ENCODE results near the gene PLEK. TPM values are rescaled to one million over a fixed set of nuclear protein-coding genes. Genes with fewer than 3 reads are reported as not detected.

Gene PLEK
- total RNA-seq, 1 experiment from 2014 or later: not detected

- Histone ChIP-seq H4K20me1 (ENCODE audit: insufficient read depth) (no peaks in the 10 kb centered on the region), H3K27me3 (ENCODE audit: insufficient read depth, low read depth) (no peaks in the 10 kb centered on the region), H3K4me1 (replicated peaks; ENCODE audit: insufficient read depth) (no peaks in the 10 kb centered on the region), H3K9me2 (ENCODE audit: insufficient read depth) (no peaks in the 10 kb centered on the region), H3F3A (ENCODE audit: insufficient read depth, low read depth) (no peaks in the 10 kb centered on the region), H3K36me3 (ENCODE audit: low read depth) (no peaks in the 10 kb centered on the region), H3K4me3 (no peak overlapping the region), H3K4me2 (no peak overlapping the region), H2AFZ (no peak overlapping the region), H3K27ac (no peak overlapping the region), H3K79me2 (ENCODE audit: low read depth) (no peaks in the 10 kb centered on the region), H3K9me3 (ENCODE audit: insufficient read depth, low read depth) (no peaks in the 10 kb centered on the region)
- ChIA-PET POLR2A (ENCODE audit: unreplicated experiment) (no interaction called here), CTCF (no interaction called here)
- DNase-seq: no peak
- TF ChIP-seq CTCF (conservative IDR thresholded peaks at IDR 0.05): no peak
- TF ChIP-seq EZH2 (IDR thresholded peaks at IDR 0.05; ENCODE audit: low read depth): no peak
- no TSS peak for BruUV-seq (replicated peaks)
- intact Hi-C loops (cut with micrococcal nuclease; ENCODE audit: unreplicated experiment): no loop called here
Observed at GRCh38 chr2:68318914-68319397, 46.1 kb upstream of the PLEK start.

GRCh38 chr2:68319398-68320117 lies 45.5 kb upstream of the PLEK start, which contains the start of gene CNRIP1:
CNRIP1 (minus strand) TSS chr2:68319949; CDS start chr2:68319400, 549 bp downstream.
- Histone ChIP-seq H3K27ac (no peak within 1 kb of the TSS), H3K27me3 (ENCODE audit: insufficient read depth, low read depth) (no peaks in the 10 kb centered on the region), H4K20me1 (ENCODE audit: insufficient read depth) (no peaks in the 10 kb centered on the region), H3K79me2 (ENCODE audit: low read depth) (no peaks in the 10 kb centered on the region), H3K9me3 (ENCODE audit: insufficient read depth, low read depth) (no peaks in the 10 kb centered on the region), H2AFZ (no peak within 1 kb of the TSS), H3K9me2 (ENCODE audit: insufficient read depth) (no peaks in the 10 kb centered on the region), H3K4me2 (no peak within 1 kb of the TSS), H3K36me3 (ENCODE audit: low read depth) (no peaks in the 10 kb centered on the region), H3K4me1 (replicated peaks; ENCODE audit: insufficient read depth) (no peaks in the 10 kb centered on the region), H3F3A (ENCODE audit: insufficient read depth, low read depth) (no peaks in the 10 kb centered on the region), H3K4me3 (no peak within 1 kb of the TSS)
- intact Hi-C loops (cut with micrococcal nuclease; ENCODE audit: unreplicated experiment): no loop called here
- no TSS peak for BruUV-seq (replicated peaks)
- POLR2A ChIA-PET (ENCODE audit: unreplicated experiment): no interaction called here
- CTCF ChIA-PET: no interaction called here
- no peak for TF ChIP-seq EZH2 (IDR thresholded peaks at IDR 0.05; ENCODE audit: low read depth)
- no peak for TF ChIP-seq CTCF (conservative IDR thresholded peaks at IDR 0.05)
- no peak for DNase-seq

- H3K4me2 ChIP-seq: no peak overlapping the region
- no peak overlapping the region for H3K27ac ChIP-seq
- H3K4me1 ChIP-seq (replicated peaks; ENCODE audit: insufficient read depth): no peaks in the 10 kb centered on the region
- H3K36me3 ChIP-seq (ENCODE audit: low read depth): no peaks in the 10 kb centered on the region
- no peaks in the 10 kb centered on the region for H3K27me3 ChIP-seq (ENCODE audit: insufficient read depth, low read depth)
- H3K9me2 ChIP-seq (ENCODE audit: insufficient read depth): no peaks in the 10 kb centered on the region
- H3K4me3 ChIP-seq: no peak overlapping the region
- no peak for TF ChIP-seq EZH2 (IDR thresholded peaks at IDR 0.05; ENCODE audit: low read depth)
- no peak for TF ChIP-seq CTCF (conservative IDR thresholded peaks at IDR 0.05)
- POLR2A ChIA-PET (ENCODE audit: unreplicated experiment): no interaction called here
- no peak for DNase-seq
- H2AFZ ChIP-seq: no peak overlapping the region
- no peaks in the 10 kb centered on the region for H3K9me3 ChIP-seq (ENCODE audit: insufficient read depth, low read depth)
- no peaks in the 10 kb centered on the region for H3F3A ChIP-seq (ENCODE audit: insufficient read depth, low read depth)
- CTCF ChIA-PET: no interaction called here
- intact Hi-C loops (cut with micrococcal nuclease; ENCODE audit: unreplicated experiment): no loop called here
- H3K79me2 ChIP-seq (ENCODE audit: low read depth): no peaks in the 10 kb centered on the region
- H4K20me1 ChIP-seq (ENCODE audit: insufficient read depth): no peaks in the 10 kb centered on the region
- no TSS peak for BruUV-seq (replicated peaks)
Observed at GRCh38 chr2:68320118-68320641, 44.9 kb upstream of the PLEK start.
